ENCODE results near the gene JMJD7. TPM values are rescaled to one million over a fixed set of nuclear protein-coding genes. Genes with fewer than 3 reads are reported as not detected.

Gene JMJD7
- total RNA-seq, 4 donors from 2014 or later = 2.0 to 12.6 (median 7.9) TPM

DNA sequence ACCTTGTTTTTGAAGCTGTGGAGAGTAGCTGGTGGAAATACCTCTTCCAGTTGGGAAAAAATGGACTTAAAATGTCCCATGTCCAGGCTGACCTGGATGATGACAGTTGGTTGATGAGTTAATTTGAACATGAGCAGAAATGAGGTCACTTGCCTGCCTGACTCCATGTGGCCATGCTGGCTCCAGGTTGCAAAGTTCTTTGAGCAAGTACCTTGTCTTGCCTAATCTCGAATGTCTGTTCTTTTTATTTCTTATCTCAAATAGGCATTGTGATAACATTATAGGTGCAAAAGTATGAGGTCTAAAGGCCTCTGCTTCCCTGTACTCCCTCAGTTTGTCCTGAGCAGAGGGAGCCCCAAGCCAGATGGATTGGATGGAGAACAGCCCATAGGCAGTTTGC, 44.6 kb upstream of the JMJD7 start:
- TF ChIP-seq, protein P1, sequence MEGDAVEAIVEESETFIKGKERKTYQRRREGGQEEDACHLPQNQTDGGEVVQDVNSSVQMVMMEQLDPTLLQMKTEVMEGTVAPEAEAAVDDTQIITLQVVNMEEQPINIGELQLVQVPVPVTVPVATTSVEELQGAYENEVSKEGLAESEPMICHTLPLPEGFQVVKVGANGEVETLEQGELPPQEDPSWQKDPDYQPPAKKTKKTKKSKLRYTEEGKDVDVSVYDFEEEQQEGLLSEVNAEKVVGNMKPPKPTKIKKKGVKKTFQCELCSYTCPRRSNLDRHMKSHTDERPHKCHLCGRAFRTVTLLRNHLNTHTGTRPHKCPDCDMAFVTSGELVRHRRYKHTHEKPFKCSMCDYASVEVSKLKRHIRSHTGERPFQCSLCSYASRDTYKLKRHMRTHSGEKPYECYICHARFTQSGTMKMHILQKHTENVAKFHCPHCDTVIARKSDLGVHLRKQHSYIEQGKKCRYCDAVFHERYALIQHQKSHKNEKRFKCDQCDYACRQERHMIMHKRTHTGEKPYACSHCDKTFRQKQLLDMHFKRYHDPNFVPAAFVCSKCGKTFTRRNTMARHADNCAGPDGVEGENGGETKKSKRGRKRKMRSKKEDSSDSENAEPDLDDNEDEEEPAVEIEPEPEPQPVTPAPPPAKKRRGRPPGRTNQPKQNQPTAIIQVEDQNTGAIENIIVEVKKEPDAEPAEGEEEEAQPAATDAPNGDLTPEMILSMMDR (IDR thresholded peaks at IDR 0.05; ENCODE audit: low read depth) = no peak

DNA sequence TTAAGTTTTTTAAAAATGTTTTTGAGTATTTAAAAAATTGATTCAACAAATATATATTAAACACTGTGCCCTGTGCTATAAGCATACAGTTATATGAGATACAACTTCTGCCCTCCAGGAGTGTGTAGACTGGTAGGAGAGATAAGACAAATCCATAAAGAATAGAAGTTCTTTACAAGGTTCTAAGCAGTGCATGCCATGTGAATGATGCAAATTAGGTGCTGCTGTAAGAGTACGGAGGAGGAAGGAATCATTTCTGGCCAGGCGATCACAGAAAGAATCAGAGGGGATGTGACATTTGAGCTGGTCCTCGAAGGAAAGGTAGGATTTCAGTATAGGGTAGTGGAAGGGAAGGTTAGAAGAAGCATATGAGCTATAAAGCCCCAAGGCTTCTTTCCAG, 39.6 kb upstream of the JMJD7 start:
- TF ChIP-seq, protein P1 (IDR thresholded peaks at IDR 0.05; ENCODE audit: low read depth) = no peak

DNA sequence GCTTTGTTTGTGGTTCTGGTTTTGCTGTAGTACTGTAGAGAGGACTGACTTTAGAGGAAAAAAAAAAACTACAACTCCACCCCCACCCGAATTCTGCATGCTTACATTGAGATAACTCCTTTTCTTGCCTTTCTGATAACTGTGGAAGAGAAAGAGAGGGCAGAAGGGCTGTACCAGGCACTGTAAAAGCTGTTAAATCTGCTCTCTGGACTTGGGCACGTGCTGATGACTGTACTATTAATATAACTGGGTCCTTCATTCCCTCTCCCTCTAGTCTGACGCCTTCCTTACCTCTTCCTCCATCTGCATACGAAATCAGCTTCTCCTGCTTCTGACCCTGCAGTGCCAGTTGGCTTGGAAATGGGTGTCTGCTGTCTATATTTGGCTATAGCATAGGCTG, 38.7 kb upstream of the JMJD7 start:
- TF ChIP-seq, protein P1 (IDR thresholded peaks at IDR 0.05; ENCODE audit: low read depth) = no peak

- TF ChIP-seq, protein P1 (IDR thresholded peaks at IDR 0.05; ENCODE audit: low read depth) = no peak
These were observed 38.2 kb upstream of the JMJD7 start for GRCh38 chr15:41789662-41790061.

DNA sequence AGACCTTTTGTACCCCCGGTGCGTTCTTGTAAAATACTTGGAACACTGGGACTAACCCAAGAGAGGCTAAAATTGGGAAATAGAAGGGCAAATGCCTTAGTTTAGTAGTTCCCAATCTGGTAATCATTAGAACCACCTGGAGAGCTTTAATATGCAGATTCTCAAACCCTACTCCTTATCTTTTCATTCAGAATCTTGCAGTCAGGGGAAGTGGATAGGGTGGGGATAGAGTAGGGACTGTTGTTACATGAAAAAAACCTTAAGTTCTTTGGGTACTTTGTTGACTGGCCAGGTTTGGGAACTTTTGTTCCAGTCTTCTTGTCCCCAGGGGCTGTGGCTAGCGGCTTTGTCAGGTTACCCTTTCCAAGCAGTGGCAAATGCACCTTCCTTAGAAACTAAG, 37.7 kb upstream of the JMJD7 start:
- TF ChIP-seq, protein P1 (IDR thresholded peaks at IDR 0.05; ENCODE audit: low read depth) = no peak

GRCh38 chr15:41790756-41791546, 36.9 kb upstream of the JMJD7 start:
- TF ChIP-seq, protein P1 (IDR thresholded peaks at IDR 0.05; ENCODE audit: low read depth) = no peak

DNA sequence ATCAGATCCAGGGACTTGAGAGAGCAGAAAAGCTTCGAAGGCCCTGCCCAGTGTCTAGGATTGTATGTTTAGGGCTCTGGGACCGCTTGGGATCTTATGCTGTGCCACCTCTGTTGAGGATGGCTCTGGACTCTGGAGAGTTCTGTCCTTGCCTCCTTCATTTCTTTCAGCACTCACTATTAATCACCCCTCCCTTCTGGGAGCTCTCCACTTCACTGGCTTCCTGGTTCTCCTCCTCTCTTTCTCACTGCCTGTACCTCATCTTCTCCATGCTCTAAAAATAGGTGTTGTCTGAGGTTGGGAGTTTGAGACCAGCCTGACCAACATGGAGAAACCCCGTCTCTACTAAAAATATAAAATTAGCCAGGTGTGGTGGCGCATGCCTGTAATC, 36.4 kb upstream of the JMJD7 start:
- TF ChIP-seq, protein P1 (IDR thresholded peaks at IDR 0.05; ENCODE audit: low read depth) = no peak
